Endothelial cell of umbilical vein (primary cell): ENCODE data around the gene CDH15.

Source experiments
- FOS ChIP-seq: IDR thresholded peaks from 2 replicates; pipeline ENCODE4 v1.6.1; 2011; ENCODE audit warnings: mild to moderate bottlenecking, low read length, moderate library complexity, borderline replicate concordance; ENCODE audit not compliant: insufficient read depth
- POLR2A ChIP-seq: IDR thresholded peaks from 2 replicates; pipeline ENCODE4 v1.6.1; 2012; ENCODE audit warnings: low read depth, mild to moderate bottlenecking, control low read depth, low read length
- TF ChIP-seq, protein P1 (sequence below), 2 donors: IDR thresholded peaks; 1 replicate in 1 of 2; 2 replicates in 1 of 2; pipeline ENCODE4 v1.5.1; 2011; ENCODE audit warnings: low read length in 2 of 2, mild to moderate bottlenecking in 2 of 2, moderate library complexity in 2 of 2, control low read depth in 1 of 2, inconsistent platforms in 1 of 2, low read depth in 1 of 2; ENCODE audit not compliant: insufficient read depth in 1 of 2; ENCODE audit errors: extremely low read depth in 1 of 2

DNA sequence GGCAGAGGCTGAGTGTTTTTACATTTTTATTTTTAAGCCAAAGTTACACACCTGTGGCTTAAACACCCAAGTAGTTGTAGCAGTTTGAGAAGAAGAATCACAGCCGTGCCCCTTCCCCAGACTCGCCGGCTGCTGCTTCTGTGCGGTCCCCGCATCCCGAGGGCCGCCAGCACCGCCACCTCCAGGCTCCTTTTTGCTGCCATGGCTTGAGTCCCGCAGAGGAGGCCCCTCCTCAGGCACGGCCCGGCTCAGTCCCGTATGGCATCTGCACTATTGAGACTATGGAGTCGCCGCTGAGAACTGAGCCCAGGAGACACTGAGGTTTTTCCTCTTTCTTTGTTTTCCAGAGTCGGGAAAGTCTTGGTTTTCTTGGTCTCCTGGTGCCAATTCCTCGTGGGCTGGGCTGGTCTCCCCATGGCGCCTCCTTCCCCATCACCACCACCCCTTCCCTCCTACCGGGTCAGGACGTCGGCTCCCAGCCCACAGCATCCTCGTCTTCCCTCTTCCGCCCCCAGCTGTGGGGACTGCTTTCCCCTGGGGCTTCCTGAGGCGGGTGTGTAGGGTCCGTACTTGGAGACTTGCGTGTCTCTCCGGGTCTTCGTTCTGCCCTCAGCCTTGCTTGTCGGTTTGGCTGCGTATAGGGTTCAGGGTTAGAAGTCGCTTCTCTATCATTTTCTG, 32.6 kb upstream of the CDH15 start:
- TF ChIP-seq POLR2A (no peak), FOS (no peak)
- TF ChIP-seq, protein P1, sequence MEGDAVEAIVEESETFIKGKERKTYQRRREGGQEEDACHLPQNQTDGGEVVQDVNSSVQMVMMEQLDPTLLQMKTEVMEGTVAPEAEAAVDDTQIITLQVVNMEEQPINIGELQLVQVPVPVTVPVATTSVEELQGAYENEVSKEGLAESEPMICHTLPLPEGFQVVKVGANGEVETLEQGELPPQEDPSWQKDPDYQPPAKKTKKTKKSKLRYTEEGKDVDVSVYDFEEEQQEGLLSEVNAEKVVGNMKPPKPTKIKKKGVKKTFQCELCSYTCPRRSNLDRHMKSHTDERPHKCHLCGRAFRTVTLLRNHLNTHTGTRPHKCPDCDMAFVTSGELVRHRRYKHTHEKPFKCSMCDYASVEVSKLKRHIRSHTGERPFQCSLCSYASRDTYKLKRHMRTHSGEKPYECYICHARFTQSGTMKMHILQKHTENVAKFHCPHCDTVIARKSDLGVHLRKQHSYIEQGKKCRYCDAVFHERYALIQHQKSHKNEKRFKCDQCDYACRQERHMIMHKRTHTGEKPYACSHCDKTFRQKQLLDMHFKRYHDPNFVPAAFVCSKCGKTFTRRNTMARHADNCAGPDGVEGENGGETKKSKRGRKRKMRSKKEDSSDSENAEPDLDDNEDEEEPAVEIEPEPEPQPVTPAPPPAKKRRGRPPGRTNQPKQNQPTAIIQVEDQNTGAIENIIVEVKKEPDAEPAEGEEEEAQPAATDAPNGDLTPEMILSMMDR (IDR thresholded peaks at IDR 0.05; ENCODE audit: extremely low read depth in 1 of 2, insufficient read depth in 1 of 2, low read depth in 1 of 2, low read length in 2 of 2): no peak
